ENCODE results near the gene MRNIP.

DNA sequence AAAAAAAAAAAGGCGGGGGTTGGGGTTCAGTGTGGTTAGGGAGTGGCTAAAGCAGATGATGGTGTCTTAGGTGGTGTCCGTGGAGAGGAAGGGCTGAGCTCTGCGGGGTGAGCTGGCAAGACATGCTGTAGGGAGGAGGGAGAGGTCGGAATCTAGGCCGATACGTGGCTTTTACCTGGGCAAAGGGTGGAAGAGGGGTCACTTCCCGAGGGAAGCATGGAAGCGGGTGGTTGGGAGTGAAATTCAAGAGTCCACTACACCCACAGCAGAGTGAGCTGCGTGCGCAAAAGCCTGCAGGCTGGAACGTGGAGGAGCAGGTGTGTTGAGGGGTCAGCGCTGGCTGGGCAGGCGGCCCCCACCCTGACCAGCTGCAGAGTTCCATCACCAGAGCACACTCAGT is 31.3 kb upstream of the MRNIP start:
- TF ChIP-seq, protein P1, sequence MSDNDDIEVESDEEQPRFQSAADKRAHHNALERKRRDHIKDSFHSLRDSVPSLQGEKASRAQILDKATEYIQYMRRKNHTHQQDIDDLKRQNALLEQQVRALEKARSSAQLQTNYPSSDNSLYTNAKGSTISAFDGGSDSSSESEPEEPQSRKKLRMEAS (IDR thresholded peaks at IDR 0.05) = no peak
- TF ChIP-seq EZH2phosphoT487 (IDR thresholded peaks at IDR 0.05; ENCODE audit: borderline replicate concordance) (no peak), POLR2A (IDR thresholded peaks at IDR 0.05; ENCODE audit: borderline replicate concordance, extremely low read depth, insufficient read depth, insufficient read length) (no peak), EZH2 (IDR thresholded peaks at IDR 0.05) (no peak), CBX3 (IDR thresholded peaks at IDR 0.05; ENCODE audit: low read depth) (no peak), EGR1 (IDR thresholded peaks at IDR 0.05; ENCODE audit: low read depth) (no peak), SP1 (IDR thresholded peaks at IDR 0.05; ENCODE audit: low read depth) (no peak), TCF7L2 (IDR thresholded peaks at IDR 0.05; ENCODE audit: borderline replicate concordance, extremely low read depth, insufficient read depth, insufficient read length) (no peak), JUND (IDR thresholded peaks at IDR 0.05) (no peak)
- TF ChIP-seq, protein P2, sequence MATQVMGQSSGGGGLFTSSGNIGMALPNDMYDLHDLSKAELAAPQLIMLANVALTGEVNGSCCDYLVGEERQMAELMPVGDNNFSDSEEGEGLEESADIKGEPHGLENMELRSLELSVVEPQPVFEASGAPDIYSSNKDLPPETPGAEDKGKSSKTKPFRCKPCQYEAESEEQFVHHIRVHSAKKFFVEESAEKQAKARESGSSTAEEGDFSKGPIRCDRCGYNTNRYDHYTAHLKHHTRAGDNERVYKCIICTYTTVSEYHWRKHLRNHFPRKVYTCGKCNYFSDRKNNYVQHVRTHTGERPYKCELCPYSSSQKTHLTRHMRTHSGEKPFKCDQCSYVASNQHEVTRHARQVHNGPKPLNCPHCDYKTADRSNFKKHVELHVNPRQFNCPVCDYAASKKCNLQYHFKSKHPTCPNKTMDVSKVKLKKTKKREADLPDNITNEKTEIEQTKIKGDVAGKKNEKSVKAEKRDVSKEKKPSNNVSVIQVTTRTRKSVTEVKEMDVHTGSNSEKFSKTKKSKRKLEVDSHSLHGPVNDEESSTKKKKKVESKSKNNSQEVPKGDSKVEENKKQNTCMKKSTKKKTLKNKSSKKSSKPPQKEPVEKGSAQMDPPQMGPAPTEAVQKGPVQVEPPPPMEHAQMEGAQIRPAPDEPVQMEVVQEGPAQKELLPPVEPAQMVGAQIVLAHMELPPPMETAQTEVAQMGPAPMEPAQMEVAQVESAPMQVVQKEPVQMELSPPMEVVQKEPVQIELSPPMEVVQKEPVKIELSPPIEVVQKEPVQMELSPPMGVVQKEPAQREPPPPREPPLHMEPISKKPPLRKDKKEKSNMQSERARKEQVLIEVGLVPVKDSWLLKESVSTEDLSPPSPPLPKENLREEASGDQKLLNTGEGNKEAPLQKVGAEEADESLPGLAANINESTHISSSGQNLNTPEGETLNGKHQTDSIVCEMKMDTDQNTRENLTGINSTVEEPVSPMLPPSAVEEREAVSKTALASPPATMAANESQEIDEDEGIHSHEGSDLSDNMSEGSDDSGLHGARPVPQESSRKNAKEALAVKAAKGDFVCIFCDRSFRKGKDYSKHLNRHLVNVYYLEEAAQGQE (IDR thresholded peaks at IDR 0.05; ENCODE audit: low read depth) = no peak
- TF ChIP-seq, protein P3, sequence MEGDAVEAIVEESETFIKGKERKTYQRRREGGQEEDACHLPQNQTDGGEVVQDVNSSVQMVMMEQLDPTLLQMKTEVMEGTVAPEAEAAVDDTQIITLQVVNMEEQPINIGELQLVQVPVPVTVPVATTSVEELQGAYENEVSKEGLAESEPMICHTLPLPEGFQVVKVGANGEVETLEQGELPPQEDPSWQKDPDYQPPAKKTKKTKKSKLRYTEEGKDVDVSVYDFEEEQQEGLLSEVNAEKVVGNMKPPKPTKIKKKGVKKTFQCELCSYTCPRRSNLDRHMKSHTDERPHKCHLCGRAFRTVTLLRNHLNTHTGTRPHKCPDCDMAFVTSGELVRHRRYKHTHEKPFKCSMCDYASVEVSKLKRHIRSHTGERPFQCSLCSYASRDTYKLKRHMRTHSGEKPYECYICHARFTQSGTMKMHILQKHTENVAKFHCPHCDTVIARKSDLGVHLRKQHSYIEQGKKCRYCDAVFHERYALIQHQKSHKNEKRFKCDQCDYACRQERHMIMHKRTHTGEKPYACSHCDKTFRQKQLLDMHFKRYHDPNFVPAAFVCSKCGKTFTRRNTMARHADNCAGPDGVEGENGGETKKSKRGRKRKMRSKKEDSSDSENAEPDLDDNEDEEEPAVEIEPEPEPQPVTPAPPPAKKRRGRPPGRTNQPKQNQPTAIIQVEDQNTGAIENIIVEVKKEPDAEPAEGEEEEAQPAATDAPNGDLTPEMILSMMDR (IDR thresholded peaks at IDR 0.05 in 2 of 3, conservative IDR thresholded peaks at IDR 0.05 in 1 of 3; ENCODE audit: borderline replicate concordance in 1 of 3, insufficient read depth in 1 of 3, low read depth in 2 of 3, low read length in 2 of 3) = no peak
